ENCODE results near the gene TNIP2.

- TF ChIP-seq ZNF274 (IDR thresholded peaks at IDR 0.05; ENCODE audit: low read depth, low read length) = no peak
- no peak for TF ChIP-seq SUZ12 (IDR thresholded peaks at IDR 0.05; ENCODE audit: extremely low read depth, insufficient read depth, insufficient read length)
Measured at GRCh38 chr4:2743518-2744445, 12.4 kb downstream of the TNIP2 start.

All from NT2/D1 (cell line).